CD4-positive, alpha-beta T cell (primary cell): ENCODE data around the gene NCOA4. TPM values are rescaled to one million over a fixed set of nuclear protein-coding genes. Genes with fewer than 3 reads are reported as not detected.
"Not testable (repeated sequence)": the region's sequence is repeated elsewhere in the genome, so short reads cannot be mapped to it uniquely, and the experiment has no call there.

Experiments
- ATAC-seq: fragments of 200-7000 bp; cut with Tn5 transposase; one replicate; pipeline ENCODE4 v1.10.0; 2022; ENCODE audit warnings: mild to moderate bottlenecking; ENCODE audit not compliant: poor library complexity
- CTCF ChIA-PET: fragments of 350-600 bp; sonication (Branson Sonifier 250); formaldehyde crosslinking; loops from one replicate; lab custom pipeline; 2021; ENCODE audit warnings: antibody characterized with exemption, inconsistent platforms; lab: Charles Lee
- POLR2A ChIA-PET: fragments of 350-600 bp; sonication (Branson Sonifier 250); formaldehyde crosslinking; loops from one replicate; lab custom pipeline; 2021; ENCODE audit warnings: antibody characterized with exemption, inconsistent platforms; lab: Charles Lee
- DNase-seq, 14 experiments: peaks; one replicate each; pipeline ENCODE4 v3.0.0-alpha.2; 2013 to 2020; ENCODE audit warnings: mixed read lengths in 2 of 14
- H3K27ac ChIP-seq, 2 donors: one replicate each; pipeline versions ENCODE4 v1.5.1 to v1.7.0; 2013; ENCODE audit warnings: low read length in 2 of 2, low read depth in 1 of 2, mild to moderate bottlenecking in 1 of 2
- H3K27me3 ChIP-seq, 2 experiments: 1 replicate in 1 of 2; 2 replicates in 1 of 2; pipeline versions ENCODE4 v1.6.1 to v1.7.0; 2013; ENCODE audit warnings: low read length in 2 of 2, control low read depth in 1 of 2, mild to moderate bottlenecking in 1 of 2, moderate library complexity in 1 of 2; ENCODE audit not compliant: insufficient read depth in 2 of 2, control insufficient read depth in 1 of 2
- H3K36me3 ChIP-seq: one replicate; pipeline ENCODE4 v1.6.1; 2013; ENCODE audit warnings: low read length, control low read depth; ENCODE audit not compliant: insufficient read depth
- H3K4me1 ChIP-seq: one replicate; pipeline ENCODE4 v1.6.1; 2013; ENCODE audit warnings: low read length, control low read depth; ENCODE audit not compliant: insufficient read depth
- H3K4me3 ChIP-seq: one replicate; pipeline ENCODE4 v1.5.1; 2013; ENCODE audit warnings: mild to moderate bottlenecking, low read length, moderate library complexity
- H3K9me3 ChIP-seq, 2 experiments: 1 replicate in 1 of 2; 2 replicates in 1 of 2; pipeline versions ENCODE4 v1.6.1 to v1.7.0; 2013; ENCODE audit warnings: low read length in 2 of 2, mild to moderate bottlenecking in 2 of 2, control low read depth in 1 of 2, moderate library complexity in 1 of 2; ENCODE audit not compliant: control insufficient read depth in 1 of 2, insufficient read depth in 1 of 2
- H3K27ac Mint-ChIP-seq: one replicate; pipeline ENCODE4 v1.8.0; 2020; ENCODE audit warnings: mixed read lengths
- H3K27me3 Mint-ChIP-seq: one replicate; pipeline ENCODE4 v1.8.0; 2021; ENCODE audit warnings: mixed read lengths
- H3K36me3 Mint-ChIP-seq: one replicate; pipeline ENCODE4 v1.8.0; 2021; ENCODE audit warnings: low read depth, mixed read lengths
- H3K4me1 Mint-ChIP-seq: one replicate; pipeline ENCODE4 v1.8.0; 2021; ENCODE audit warnings: low read depth, mixed read lengths
- H3K4me3 Mint-ChIP-seq: one replicate; pipeline ENCODE4 v1.8.0; 2020; ENCODE audit warnings: mild to moderate bottlenecking, mixed read lengths
- H3K9me3 Mint-ChIP-seq: one replicate; pipeline ENCODE4 v1.8.0; 2020; ENCODE audit warnings: mixed read lengths
- CTCF ChIP-seq: fragments of 200-600 bp; IDR thresholded peaks from one replicate; pipeline ENCODE4 v1.8.0; 2022; ENCODE audit warnings: antibody characterized with exemption, mild to moderate bottlenecking
- intact Hi-C, 2 experiments: fragments of 100-400 bp; cut with DNase I in 1 of 2; cut with micrococcal nuclease in 1 of 2; formaldehyde crosslinking; loops; one replicate each; pipeline versions ENCODE4 v1.15.1 to v1.9.0; 2023 to 2025; cut with DNase I, micrococcal nuclease
- total RNA-seq, 174 experiments: library from RNA in 2 of 174; stranded (reverse) in 2 of 174; gene quantifications; one replicate each; pipeline ENCODE4 v1.2.3 and lab custom pipeline; 2021 to 2026

The NCOA4 gene
- total RNA-seq, 2 experiments from 2014 or later = 41.0 to 42.9 TPM

GRCh38 chr10:46064269-46064817 is 33.9 kb upstream of the NCOA4 start:
- intact Hi-C loops = no loop called here
- no peaks in the 10 kb centered on the region for H3K27me3 ChIP-seq
- no peak for ATAC-seq
- Mint-ChIP-seq H3K27me3 (no peaks in the 10 kb centered on the region), H3K27ac (no peak overlapping the region), H3K4me3 (no peak overlapping the region), H3K36me3 (no peaks in the 10 kb centered on the region), H3K9me3 (no peaks in the 10 kb centered on the region), H3K4me1 (no peaks in the 10 kb centered on the region)
- no peaks in the 10 kb centered on the region for H3K9me3 ChIP-seq
- H3K27ac ChIP-seq = no peak overlapping the region
- no peak overlapping the region for H3K4me3 ChIP-seq
- ChIA-PET POLR2A (no interaction called here), CTCF (interaction anchor here (0.6 kb wide), 1 partner anchor 8 kb away, joined by 3 read pairs; no protein-coding TSS in a partner anchor)
- TF ChIP-seq CTCF = no peak
- no peak for DNase-seq
- H3K4me1 ChIP-seq = no peaks in the 10 kb centered on the region
- H3K36me3 ChIP-seq = no peaks in the 10 kb centered on the region

- Mint-ChIP-seq H3K4me1 (no peaks in the 10 kb centered on the region), H3K27me3 (no peaks in the 10 kb centered on the region), H3K4me3 (no peak overlapping the region), H3K27ac (no peak overlapping the region), H3K9me3 (no peaks in the 10 kb centered on the region), H3K36me3 (no peaks in the 10 kb centered on the region)
- no peaks in the 10 kb centered on the region for H3K27me3 ChIP-seq
- ATAC-seq (no peak), DNase-seq (no peak)
- TF ChIP-seq CTCF = no peak
- H3K27ac ChIP-seq = no peak overlapping the region
- intact Hi-C loops = no loop called here
- no peaks in the 10 kb centered on the region for H3K9me3 ChIP-seq
- CTCF ChIA-PET = no interaction called here
- no peak overlapping the region for H3K4me3 ChIP-seq
- POLR2A ChIA-PET = no interaction called here
- H3K4me1 ChIP-seq = no peaks in the 10 kb centered on the region
- no peaks in the 10 kb centered on the region for H3K36me3 ChIP-seq
These were observed 32.5 kb upstream of the NCOA4 start for GRCh38 chr10:46062723-46063428.

GRCh38 chr10:46060706-46061105 is 30.3 kb upstream of the NCOA4 start:
- no peak for ATAC-seq
- H3K4me3 ChIP-seq = no peak overlapping the region
- H3K4me1 ChIP-seq = no peaks in the 10 kb centered on the region
- H3K36me3 ChIP-seq = no peaks in the 10 kb centered on the region
- intact Hi-C loops = no loop called here
- ChIA-PET CTCF (no interaction called here), POLR2A (interaction anchor here (0.7 kb wide), 1 partner anchor 124 kb away, joined by 3 read pairs; no protein-coding TSS in a partner anchor)
- TF ChIP-seq CTCF = no peak
- Mint-ChIP-seq H3K36me3 (no peaks in the 10 kb centered on the region), H3K4me3 (no peak overlapping the region), H3K27ac (no peak overlapping the region), H3K27me3 (no peaks in the 10 kb centered on the region), H3K4me1 (no peaks in the 10 kb centered on the region), H3K9me3 (peaks cover 6% of the 10 kb centered on the region)
- no peak overlapping the region for H3K27ac ChIP-seq
- peaks cover 5 to 8% of the 10 kb centered on the region in 2 experiments for H3K9me3 ChIP-seq
- no peak for DNase-seq
- no peaks in the 10 kb centered on the region for H3K27me3 ChIP-seq

GRCh38 chr10:46057927-46058326 is 27.5 kb upstream of the NCOA4 start:
- H3K27me3 Mint-ChIP-seq, H3K27ac ChIP-seq, H3K27me3 ChIP-seq, ATAC-seq, H3K36me3 Mint-ChIP-seq, H3K4me1 ChIP-seq, H3K9me3 Mint-ChIP-seq, DNase-seq, H3K27ac Mint-ChIP-seq, CTCF ChIA-PET, POLR2A ChIA-PET, H3K4me3 Mint-ChIP-seq, H3K4me3 ChIP-seq, H3K36me3 ChIP-seq, H3K9me3 ChIP-seq, intact Hi-C loops: not testable (repeated sequence)
- peaks cover 13% of the 10 kb centered on the region for H3K4me1 Mint-ChIP-seq
